Activated B cell treated with CpG ODN at 0.5 μM for 24 hours (primary cell): Measurements from ENCODE around the gene SCRN2. TPM values are rescaled to one million over a fixed set of nuclear protein-coding genes. Genes with fewer than 3 reads are reported as not detected.

ENCODE experiments used
- ATAC-seq: fragments of 200-7000 bp; cut with Tn5 transposase; one replicate; pipeline ENCODE4 v1.10.0; 2021; ENCODE audit warnings: low read depth, mild to moderate bottlenecking, moderate library complexity
- CTCF ChIA-PET: fragments of 350-600 bp; sonication (Branson Sonifier 250); formaldehyde crosslinking; loops from one replicate; lab custom pipeline; 2021; ENCODE audit warnings: antibody characterized with exemption; lab: Charles Lee
- POLR2A ChIA-PET: fragments of 350-600 bp; sonication (Branson Sonifier 250); formaldehyde crosslinking; loops from one replicate; lab custom pipeline; 2021; ENCODE audit warnings: antibody characterized with exemption; lab: Charles Lee
- DNase-seq: peaks from one replicate; pipeline ENCODE4 v3.0.0; 2022
- H3K27ac Mint-ChIP-seq: one replicate; pipeline ENCODE4 v1.8.0; 2020; ENCODE audit warnings: mixed read lengths
- H3K27me3 Mint-ChIP-seq: one replicate; pipeline ENCODE4 v1.8.0; 2021; ENCODE audit warnings: mixed read lengths
- H3K36me3 Mint-ChIP-seq: one replicate; pipeline ENCODE4 v1.8.0; 2021; ENCODE audit warnings: low read depth, mixed read lengths
- H3K4me1 Mint-ChIP-seq: one replicate; pipeline ENCODE4 v1.8.0; 2021; ENCODE audit warnings: mixed read lengths
- H3K4me3 Mint-ChIP-seq: one replicate; pipeline ENCODE4 v1.8.0; 2020; ENCODE audit warnings: mild to moderate bottlenecking, mixed read lengths
- H3K9me3 Mint-ChIP-seq: one replicate; pipeline ENCODE4 v1.8.0; 2020; ENCODE audit warnings: mixed read lengths
- intact Hi-C: fragments of 100-400 bp; cut with micrococcal nuclease; formaldehyde crosslinking; loops from one replicate; pipeline ENCODE4 v1.15.1; 2024
- total RNA-seq: library from RNA; stranded (reverse); gene quantifications from 2 replicates; pipeline ENCODE4 v1.2.3, GENCODE V29; 2022
- TF ChIP-seq, protein P1 (sequence below): fragments of 200-600 bp; IDR thresholded peaks from one replicate; pipeline ENCODE4 v1.8.0; 2022; ENCODE audit warnings: antibody characterized with exemption, mild to moderate bottlenecking

The SCRN2 gene
- total RNA-seq, 1 donor from 2014 or later, result 36.3 TPM

DNA sequence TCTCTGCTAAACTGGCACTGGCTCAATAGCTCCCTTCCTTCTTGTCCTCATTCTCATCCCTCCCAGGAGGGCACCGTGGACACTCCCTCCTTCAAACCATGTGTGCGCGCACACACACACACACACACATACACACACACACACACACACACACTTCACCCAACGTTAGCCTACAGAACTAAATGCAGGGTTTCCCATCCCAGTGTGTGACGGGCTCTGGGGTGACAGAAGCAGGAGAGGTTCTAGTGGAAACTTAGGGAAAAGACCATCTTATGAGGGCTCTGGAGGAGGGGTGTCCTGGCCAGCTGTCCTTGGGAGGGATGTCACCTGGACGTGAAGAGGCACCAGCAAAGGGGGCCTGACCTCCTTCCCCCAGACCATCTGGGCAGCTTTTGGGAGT is 39.2 kb downstream of the SCRN2 start:
- DNase-seq (no peak), ATAC-seq (no peak)
- Mint-ChIP-seq H3K27ac (no peak overlapping the region), H3K4me1 (no peaks in the 10 kb centered on the region), H3K36me3 (peaks cover 5% of the 10 kb centered on the region), H3K9me3 (no peaks in the 10 kb centered on the region), H3K4me3 (no peak overlapping the region), H3K27me3 (peaks cover 6% of the 10 kb centered on the region)
- TF ChIP-seq, protein P1, sequence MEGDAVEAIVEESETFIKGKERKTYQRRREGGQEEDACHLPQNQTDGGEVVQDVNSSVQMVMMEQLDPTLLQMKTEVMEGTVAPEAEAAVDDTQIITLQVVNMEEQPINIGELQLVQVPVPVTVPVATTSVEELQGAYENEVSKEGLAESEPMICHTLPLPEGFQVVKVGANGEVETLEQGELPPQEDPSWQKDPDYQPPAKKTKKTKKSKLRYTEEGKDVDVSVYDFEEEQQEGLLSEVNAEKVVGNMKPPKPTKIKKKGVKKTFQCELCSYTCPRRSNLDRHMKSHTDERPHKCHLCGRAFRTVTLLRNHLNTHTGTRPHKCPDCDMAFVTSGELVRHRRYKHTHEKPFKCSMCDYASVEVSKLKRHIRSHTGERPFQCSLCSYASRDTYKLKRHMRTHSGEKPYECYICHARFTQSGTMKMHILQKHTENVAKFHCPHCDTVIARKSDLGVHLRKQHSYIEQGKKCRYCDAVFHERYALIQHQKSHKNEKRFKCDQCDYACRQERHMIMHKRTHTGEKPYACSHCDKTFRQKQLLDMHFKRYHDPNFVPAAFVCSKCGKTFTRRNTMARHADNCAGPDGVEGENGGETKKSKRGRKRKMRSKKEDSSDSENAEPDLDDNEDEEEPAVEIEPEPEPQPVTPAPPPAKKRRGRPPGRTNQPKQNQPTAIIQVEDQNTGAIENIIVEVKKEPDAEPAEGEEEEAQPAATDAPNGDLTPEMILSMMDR, result no peak
- CTCF ChIA-PET, result interaction anchor here (0.5 to 2.0 kb wide), 6 partner anchors 9 to 678 kb away, joined by 3 to 10 read pairs (median 5); no protein-coding TSS in a partner anchor
- POLR2A ChIA-PET, result no interaction called here
- intact Hi-C loops, result loop anchor here (1.0 kb wide), 3 partner anchors 26 to 138 kb away; no protein-coding TSS in a partner anchor

DNA sequence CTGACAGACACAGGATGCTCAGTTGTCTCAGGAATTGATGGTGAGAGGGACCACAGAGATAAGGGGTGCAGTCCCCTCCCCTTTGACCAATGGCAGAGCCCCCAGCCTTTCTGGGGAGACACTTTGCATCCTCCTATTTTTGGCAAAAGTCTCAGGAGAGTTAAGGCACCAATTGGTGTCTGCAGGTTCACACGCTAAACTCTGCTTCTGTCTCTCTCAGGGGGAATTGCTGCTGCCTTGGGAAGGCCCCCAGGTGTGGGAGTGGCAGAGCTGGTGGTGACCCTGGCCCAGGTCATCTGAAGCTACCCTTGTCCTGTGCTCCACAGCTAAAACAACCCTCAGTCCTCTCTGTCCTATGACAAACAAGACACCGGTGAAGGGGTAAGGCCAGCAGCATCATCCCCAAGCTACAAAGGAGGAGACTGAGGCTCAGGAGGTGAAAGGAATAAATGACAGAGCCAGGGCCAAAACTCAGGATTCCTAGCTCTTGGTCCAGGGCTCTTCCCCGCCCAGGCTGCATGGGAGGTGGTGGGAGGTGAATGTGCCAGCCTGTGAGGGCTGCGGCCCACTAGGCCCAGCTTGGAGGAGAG is 39.8 kb downstream of the SCRN2 start:
- TF ChIP-seq, protein P1, result no peak
- ATAC-seq (no peak), DNase-seq (no peak)
- H3K36me3 Mint-ChIP-seq, result no peaks in the 10 kb centered on the region
- no peaks in the 10 kb centered on the region for H3K9me3 Mint-ChIP-seq
- H3K27me3 Mint-ChIP-seq, result peaks cover 6% of the 10 kb centered on the region
- ChIA-PET CTCF (interaction anchor here (1.0 to 2.0 kb wide), 4 partner anchors 9 to 137 kb away, joined by 4 to 10 read pairs (median 7); no protein-coding TSS in a partner anchor), POLR2A (no interaction called here)
- H3K27ac Mint-ChIP-seq, result no peak overlapping the region
- H3K4me3 Mint-ChIP-seq, result no peak overlapping the region
- no peaks in the 10 kb centered on the region for H3K4me1 Mint-ChIP-seq
- intact Hi-C loops, result no loop called here

DNA sequence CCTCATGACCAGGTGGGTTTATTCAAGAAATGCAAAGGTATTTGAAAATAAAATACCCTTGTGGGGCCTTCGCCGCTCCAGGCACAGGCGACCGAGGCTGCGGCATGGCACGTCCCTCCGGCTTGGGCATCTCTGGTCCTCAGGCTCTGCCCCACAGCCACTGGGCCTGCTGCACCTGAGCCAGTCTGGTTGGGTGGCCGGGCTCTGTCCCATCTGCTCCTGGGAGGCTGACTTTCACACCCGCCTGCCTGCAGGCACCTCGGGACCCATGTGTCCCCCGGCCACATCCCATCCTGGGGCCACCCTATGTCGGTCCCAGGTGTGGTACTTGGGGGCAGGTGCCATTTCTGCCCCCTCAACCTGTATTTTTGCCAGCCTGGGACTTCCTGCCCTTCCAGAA is 40.4 kb downstream of the SCRN2 start:
- intact Hi-C loops, result no loop called here
- no peak for DNase-seq
- no peaks in the 10 kb centered on the region for H3K9me3 Mint-ChIP-seq
- CTCF ChIA-PET, result interaction anchor here (2.0 kb wide), 1 partner anchor 136 kb away, joined by 10 read pairs; no protein-coding TSS in a partner anchor
- peaks cover 6% of the 10 kb centered on the region for H3K27me3 Mint-ChIP-seq
- no peaks in the 10 kb centered on the region for H3K4me1 Mint-ChIP-seq
- H3K27ac Mint-ChIP-seq, result no peak overlapping the region
- TF ChIP-seq, protein P1, result no peak
- no peaks in the 10 kb centered on the region for H3K36me3 Mint-ChIP-seq
- ATAC-seq, result no peak
- H3K4me3 Mint-ChIP-seq, result no peak overlapping the region
- POLR2A ChIA-PET, result no interaction called here

DNA sequence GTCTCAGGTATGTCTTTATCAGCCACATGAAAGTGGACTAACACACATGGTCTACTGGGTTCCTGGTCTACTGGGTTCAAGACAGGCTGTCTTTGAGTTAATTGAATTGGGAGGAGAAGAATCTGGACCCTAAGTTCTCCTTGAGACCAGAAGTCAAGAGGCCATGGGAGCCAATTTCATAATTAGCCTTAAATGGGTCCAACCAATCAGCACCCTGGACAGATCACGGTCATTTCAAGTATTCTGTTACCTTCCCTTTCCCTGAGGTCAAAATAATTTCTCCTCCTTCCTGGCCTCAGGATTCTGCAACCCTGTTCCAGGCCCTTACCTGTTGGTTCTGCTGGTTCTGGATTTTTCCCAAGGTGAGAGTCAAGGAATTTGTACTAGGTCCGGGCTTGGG is 43.3 kb downstream of the SCRN2 start:
- Mint-ChIP-seq H3K9me3 (no peaks in the 10 kb centered on the region), H3K27me3 (peaks cover 13% of the 10 kb centered on the region), H3K27ac (no peak overlapping the region), H3K36me3 (no peaks in the 10 kb centered on the region), H3K4me3 (no peak overlapping the region), H3K4me1 (no peaks in the 10 kb centered on the region)
- DNase-seq (no peak), ATAC-seq (no peak)
- POLR2A ChIA-PET, result no interaction called here
- TF ChIP-seq, protein P1, result no peak
- CTCF ChIA-PET, result no interaction called here
- intact Hi-C loops, result no loop called here

DNA sequence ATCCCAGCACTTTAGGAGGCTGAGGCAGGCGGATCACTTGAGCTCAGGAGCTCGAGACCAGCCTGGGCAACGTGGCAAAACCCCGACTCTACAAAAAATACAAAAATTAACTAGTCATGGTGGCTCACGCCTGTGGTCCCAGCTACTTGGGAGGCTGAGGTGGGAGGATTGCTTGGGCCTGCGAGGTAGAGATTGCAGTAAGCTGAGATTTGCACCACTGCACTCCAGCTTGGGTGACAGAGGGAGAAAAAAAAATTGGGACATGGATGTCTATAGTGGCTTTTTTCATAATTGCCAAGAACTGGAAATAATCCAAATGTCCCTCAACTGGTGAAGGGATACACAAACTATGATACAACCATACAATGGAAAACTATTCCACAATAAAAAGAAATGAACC is 48.1 kb downstream of the SCRN2 start:
- TF ChIP-seq, protein P1, result no peak
- no peak for ATAC-seq
- CTCF ChIA-PET, result interaction anchor here (1.3 kb wide), 1 partner anchor 9 kb away, joined by 6 read pairs; no protein-coding TSS in a partner anchor
- POLR2A ChIA-PET, result no interaction called here
- no peak overlapping the region for H3K27ac Mint-ChIP-seq
- H3K4me1 Mint-ChIP-seq, result peaks cover 9% of the 10 kb centered on the region
- intact Hi-C loops, result no loop called here
- no peaks in the 10 kb centered on the region for H3K9me3 Mint-ChIP-seq
- H3K4me3 Mint-ChIP-seq, result no peak overlapping the region
- no peak for DNase-seq
- no peaks in the 10 kb centered on the region for H3K36me3 Mint-ChIP-seq
- H3K27me3 Mint-ChIP-seq, result peaks cover 44% of the 10 kb centered on the region
